Ascending aorta (tissue), 2 donors: ENCODE measurements around the gene B3GALNT1. TPM values are rescaled to one million over a fixed set of nuclear protein-coding genes. Genes with fewer than 3 reads are reported as not detected.

Experiments
- DNase-seq, 2 donors: peaks; one replicate each; pipeline ENCODE4 v3.0.0-alpha.2; 2019; ENCODE audit warnings: low spot score in 2 of 2
- H3K27ac ChIP-seq, 2 donors: fragments of 200-600 bp; sonication (generic); one replicate each; pipeline ENCODE4 v1.5.1; 2016 to 2017; ENCODE audit warnings: mild to moderate bottlenecking in 1 of 2
- H3K27me3 ChIP-seq: fragments of 200-600 bp; sonication (generic); one replicate; pipeline ENCODE4 v1.5.1; 2017
- H3K36me3 ChIP-seq, 2 donors: fragments of 200-600 bp; sonication (generic); one replicate each; pipeline ENCODE4 v1.5.1; 2016
- H3K4me1 ChIP-seq, 2 donors: fragments of 200-600 bp; sonication (generic); one replicate each; pipeline ENCODE4 v1.5.1; 2016 to 2017; ENCODE audit warnings: mild to moderate bottlenecking in 1 of 2
- H3K4me3 ChIP-seq, 2 donors: fragments of 200-600 bp; sonication (generic); one replicate each; pipeline ENCODE4 v1.5.1; 2016 to 2017; ENCODE audit warnings: mild to moderate bottlenecking in 1 of 2
- H3K9me3 ChIP-seq, 2 donors: fragments of 200-600 bp; sonication (generic); one replicate each; pipeline ENCODE4 v1.5.1; 2016
- intact Hi-C: fragments of 100-400 bp; cut with DNase I; formaldehyde crosslinking; loops from one replicate; pipeline ENCODE4 v1.15.1; 2023
- total RNA-seq: library from RNA; depleted of rRNA; stranded (reverse); fragments of >200 nt; gene quantifications from one replicate; pipeline ENCODE4 v1.1.0, GENCODE V29; 2016
- TF ChIP-seq, protein P1 (sequence below), 3 experiments: fragments of 200-600 bp in 2 of 3; fragments of 450-650 bp in 1 of 3; sonication (generic) in 2 of 3; IDR thresholded peaks; one replicate each; pipeline ENCODE4 v1.5.1; 2016 to 2019; ENCODE audit warnings: antibody characterized with exemption in 3 of 3, mild to moderate bottlenecking in 1 of 3, moderate library complexity in 1 of 3

B3GALNT1 gene
- total RNA-seq, 1 donor from 2014 or later = 55.6 TPM

GRCh38 chr3:161054860-161055604 is 50.1 kb downstream of the B3GALNT1 start:
- Histone ChIP-seq H3K4me1 (no peaks in the 10 kb centered on the region), H3K9me3 (no peaks in the 10 kb centered on the region), H3K36me3 (no peaks in the 10 kb centered on the region), H3K27ac (no peak overlapping the region), H3K27me3 (no peaks in the 10 kb centered on the region), H3K4me3 (no peak overlapping the region)
- intact Hi-C loops = no loop called here
- TF ChIP-seq, protein P1, sequence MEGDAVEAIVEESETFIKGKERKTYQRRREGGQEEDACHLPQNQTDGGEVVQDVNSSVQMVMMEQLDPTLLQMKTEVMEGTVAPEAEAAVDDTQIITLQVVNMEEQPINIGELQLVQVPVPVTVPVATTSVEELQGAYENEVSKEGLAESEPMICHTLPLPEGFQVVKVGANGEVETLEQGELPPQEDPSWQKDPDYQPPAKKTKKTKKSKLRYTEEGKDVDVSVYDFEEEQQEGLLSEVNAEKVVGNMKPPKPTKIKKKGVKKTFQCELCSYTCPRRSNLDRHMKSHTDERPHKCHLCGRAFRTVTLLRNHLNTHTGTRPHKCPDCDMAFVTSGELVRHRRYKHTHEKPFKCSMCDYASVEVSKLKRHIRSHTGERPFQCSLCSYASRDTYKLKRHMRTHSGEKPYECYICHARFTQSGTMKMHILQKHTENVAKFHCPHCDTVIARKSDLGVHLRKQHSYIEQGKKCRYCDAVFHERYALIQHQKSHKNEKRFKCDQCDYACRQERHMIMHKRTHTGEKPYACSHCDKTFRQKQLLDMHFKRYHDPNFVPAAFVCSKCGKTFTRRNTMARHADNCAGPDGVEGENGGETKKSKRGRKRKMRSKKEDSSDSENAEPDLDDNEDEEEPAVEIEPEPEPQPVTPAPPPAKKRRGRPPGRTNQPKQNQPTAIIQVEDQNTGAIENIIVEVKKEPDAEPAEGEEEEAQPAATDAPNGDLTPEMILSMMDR (IDR thresholded peaks at IDR 0.05) = no peak
- DNase-seq = no peak

DNA sequence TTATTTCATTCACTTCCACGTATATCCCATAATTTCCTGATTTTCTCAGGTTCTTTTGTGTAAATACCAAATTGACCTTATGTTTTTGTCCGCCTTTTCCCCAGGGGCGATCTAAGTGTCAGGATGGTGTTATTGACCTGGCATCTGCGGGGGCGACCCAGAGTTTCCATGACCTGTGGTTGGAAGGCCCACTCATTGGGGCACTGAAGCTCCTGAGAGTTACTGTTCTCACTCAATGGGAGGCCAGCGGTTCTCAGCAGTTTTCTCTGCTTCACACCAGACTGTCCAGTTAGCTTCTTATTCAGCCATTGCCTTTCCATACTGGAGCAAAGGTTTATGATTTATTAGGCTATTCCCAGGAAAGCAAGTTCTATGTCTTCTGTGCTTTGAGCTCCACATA is 53.3 kb downstream of the B3GALNT1 start:
- H3K9me3 ChIP-seq = no peaks in the 10 kb centered on the region
- no peaks in the 10 kb centered on the region for H3K4me1 ChIP-seq
- DNase-seq = no peak
- H3K4me3 ChIP-seq = no peak overlapping the region
- intact Hi-C loops = no loop called here
- H3K27me3 ChIP-seq = no peaks in the 10 kb centered on the region
- TF ChIP-seq, protein P1 (IDR thresholded peaks at IDR 0.05) = no peak
- H3K27ac ChIP-seq = no peak overlapping the region
- no peaks in the 10 kb centered on the region for H3K36me3 ChIP-seq

DNA sequence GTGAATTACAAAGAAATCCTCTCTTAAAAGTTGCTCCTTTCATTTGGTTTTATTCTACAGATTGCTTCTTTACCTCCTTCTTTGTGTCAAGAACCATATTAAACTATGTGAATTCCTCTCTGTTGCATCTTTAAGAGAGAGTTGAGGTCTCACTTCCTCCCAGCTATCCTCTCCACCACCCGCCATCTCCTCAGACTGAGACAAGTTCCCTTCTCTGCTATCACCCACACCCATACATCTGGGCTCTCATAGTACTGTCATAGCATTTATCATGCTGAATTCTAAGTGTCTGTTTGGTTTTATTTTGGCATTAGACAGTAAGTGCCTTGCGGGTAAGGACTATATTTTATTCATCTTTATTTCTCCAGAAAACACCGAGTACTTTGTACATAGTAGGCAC is 54.2 kb downstream of the B3GALNT1 start:
- TF ChIP-seq, protein P1 (IDR thresholded peaks at IDR 0.05) = no peak
- H3K4me3 ChIP-seq = no peak overlapping the region
- no peaks in the 10 kb centered on the region for H3K36me3 ChIP-seq
- intact Hi-C loops = no loop called here
- no peak for DNase-seq
- no peaks in the 10 kb centered on the region for H3K9me3 ChIP-seq
- H3K4me1 ChIP-seq = no peaks in the 10 kb centered on the region
- H3K27me3 ChIP-seq = no peaks in the 10 kb centered on the region
- no peak overlapping the region for H3K27ac ChIP-seq

GRCh38 chr3:161049683-161050248 is 55.4 kb downstream of the B3GALNT1 start:
- H3K27ac ChIP-seq = no peak overlapping the region
- no peaks in the 10 kb centered on the region for H3K27me3 ChIP-seq
- H3K4me1 ChIP-seq = no peaks in the 10 kb centered on the region
- no peaks in the 10 kb centered on the region for H3K9me3 ChIP-seq
- H3K4me3 ChIP-seq = no peak overlapping the region
- intact Hi-C loops = no loop called here
- DNase-seq = no peak
- TF ChIP-seq, protein P1 (IDR thresholded peaks at IDR 0.05) = no peak
- no peaks in the 10 kb centered on the region for H3K36me3 ChIP-seq

GRCh38 chr3:161043336-161044035 is 61.7 kb downstream of the B3GALNT1 start:
- intact Hi-C loops = no loop called here
- H3K4me3 ChIP-seq = no peak overlapping the region
- no peaks in the 10 kb centered on the region for H3K4me1 ChIP-seq
- no peaks in the 10 kb centered on the region for H3K27me3 ChIP-seq
- no peak for DNase-seq
- TF ChIP-seq, protein P1 (IDR thresholded peaks at IDR 0.05) = no peak
- H3K36me3 ChIP-seq = no peaks in the 10 kb centered on the region
- no peak overlapping the region for H3K27ac ChIP-seq
- no peaks in the 10 kb centered on the region for H3K9me3 ChIP-seq
